Duodenal mucosa (tissue), 2 donors: ENCODE measurements around the gene PRKG1.

ENCODE experiments used
- H3K27ac ChIP-seq: one replicate; pipeline ENCODE4 v1.7.0; 2013; ENCODE audit warnings: low read depth, low read length
- H3K27me3 ChIP-seq, 2 donors: one replicate each; pipeline ENCODE4 v1.7.0; 2013; ENCODE audit warnings: low read length in 2 of 2, control low read depth in 1 of 2; ENCODE audit not compliant: insufficient read depth in 2 of 2, control insufficient read depth in 1 of 2
- H3K36me3 ChIP-seq, 2 donors: one replicate each; pipeline ENCODE4 v1.7.0; 2013; ENCODE audit warnings: low read length in 2 of 2, control low read depth in 1 of 2; ENCODE audit not compliant: insufficient read depth in 2 of 2, control insufficient read depth in 1 of 2
- H3K4me1 ChIP-seq, 2 donors: one replicate each; pipeline ENCODE4 v1.7.0; 2013; ENCODE audit warnings: low read length in 2 of 2, control low read depth in 1 of 2; ENCODE audit not compliant: insufficient read depth in 2 of 2, control insufficient read depth in 1 of 2
- H3K4me3 ChIP-seq, 2 donors: one replicate each; pipeline ENCODE4 v1.7.0; 2013; ENCODE audit warnings: low read length in 2 of 2, low read depth in 1 of 2
- H3K9ac ChIP-seq, 2 donors: one replicate each; pipeline ENCODE4 v1.7.0; 2013; ENCODE audit warnings: low read length in 2 of 2, low read depth in 1 of 2
- H3K9me3 ChIP-seq, 2 donors: one replicate each; pipeline ENCODE4 v1.7.0; 2013; ENCODE audit warnings: low read length in 2 of 2, control low read depth in 1 of 2; ENCODE audit not compliant: control insufficient read depth in 1 of 2

Gene PRKG1

GRCh38 chr10:51462076-51462779, 387.9 kb downstream of the PRKG1 start:
- H3K4me1 ChIP-seq, result peaks cover 0 to 13% of the 10 kb centered on the region in 2 donors
- H3K9me3 ChIP-seq, result no peaks in the 10 kb centered on the region
- H3K4me3 ChIP-seq, result no peak overlapping the region
- no peaks in the 10 kb centered on the region for H3K36me3 ChIP-seq
- H3K9ac ChIP-seq, result no peak overlapping the region
- H3K27ac ChIP-seq, result no peak overlapping the region
- no peaks in the 10 kb centered on the region for H3K27me3 ChIP-seq

GRCh38 chr10:51468424-51468823, 394.1 kb downstream of the PRKG1 start:
- H3K4me3 ChIP-seq, result no peak overlapping the region
- no peaks in the 10 kb centered on the region for H3K27me3 ChIP-seq
- no peaks in the 10 kb centered on the region for H3K4me1 ChIP-seq
- no peaks in the 10 kb centered on the region for H3K36me3 ChIP-seq
- no peak overlapping the region for H3K9ac ChIP-seq
- H3K9me3 ChIP-seq, result no peaks in the 10 kb centered on the region
- H3K27ac ChIP-seq, result no peak overlapping the region

GRCh38 chr10:51469686-51470085, 395.4 kb downstream of the PRKG1 start:
- Histone ChIP-seq H3K27ac (no peak overlapping the region), H3K36me3 (no peaks in the 10 kb centered on the region), H3K4me3 (no peak overlapping the region), H3K27me3 (no peaks in the 10 kb centered on the region), H3K9me3 (no peaks in the 10 kb centered on the region), H3K9ac (no peak overlapping the region), H3K4me1 (no peaks in the 10 kb centered on the region)

DNA sequence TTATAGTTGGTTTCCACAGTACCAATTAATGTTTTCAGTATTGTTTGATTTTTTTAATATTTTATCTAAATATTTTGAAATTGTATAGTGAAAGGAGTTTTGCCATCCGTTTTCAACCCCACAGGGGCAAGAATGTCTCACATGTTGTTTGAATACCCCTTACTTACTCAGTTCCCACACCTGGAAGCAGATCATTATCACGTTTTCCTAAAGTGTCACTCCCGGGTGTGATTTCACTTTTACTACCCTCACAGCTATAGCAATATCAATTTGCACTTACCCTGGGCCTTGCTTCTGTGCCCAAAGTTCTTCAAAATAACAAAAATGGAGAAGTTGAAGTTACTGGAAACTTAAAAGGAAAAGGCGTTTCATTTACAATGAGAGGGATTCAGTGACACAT, 397.0 kb downstream of the PRKG1 start:
- Histone ChIP-seq H3K27me3 (no peaks in the 10 kb centered on the region), H3K4me3 (no peak overlapping the region), H3K36me3 (no peaks in the 10 kb centered on the region), H3K4me1 (no peaks in the 10 kb centered on the region), H3K27ac (no peak overlapping the region), H3K9me3 (no peaks in the 10 kb centered on the region), H3K9ac (no peak overlapping the region)

DNA sequence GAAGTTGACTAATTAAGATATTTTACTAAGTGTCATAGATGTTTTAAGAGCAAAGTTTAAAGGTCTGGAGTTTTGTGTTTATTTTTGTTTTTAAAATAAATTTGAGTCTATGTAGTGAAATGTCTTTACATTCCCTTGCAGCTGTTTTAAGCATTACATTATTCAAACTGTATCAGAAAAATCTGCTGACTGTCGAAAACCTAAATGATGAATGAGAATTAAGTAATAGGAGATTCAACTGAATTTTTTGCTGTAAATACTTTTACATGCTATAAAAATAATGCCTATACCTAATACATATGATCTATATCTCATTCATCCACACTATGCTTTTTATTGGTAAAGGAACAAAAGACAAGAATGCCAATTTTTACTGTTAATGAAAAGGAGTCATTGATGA, 397.9 kb downstream of the PRKG1 start:
- Histone ChIP-seq H3K27me3 (no peaks in the 10 kb centered on the region), H3K4me3 (no peak overlapping the region), H3K9ac (no peak overlapping the region), H3K36me3 (no peaks in the 10 kb centered on the region), H3K9me3 (no peaks in the 10 kb centered on the region), H3K4me1 (no peaks in the 10 kb centered on the region), H3K27ac (no peak overlapping the region)

DNA sequence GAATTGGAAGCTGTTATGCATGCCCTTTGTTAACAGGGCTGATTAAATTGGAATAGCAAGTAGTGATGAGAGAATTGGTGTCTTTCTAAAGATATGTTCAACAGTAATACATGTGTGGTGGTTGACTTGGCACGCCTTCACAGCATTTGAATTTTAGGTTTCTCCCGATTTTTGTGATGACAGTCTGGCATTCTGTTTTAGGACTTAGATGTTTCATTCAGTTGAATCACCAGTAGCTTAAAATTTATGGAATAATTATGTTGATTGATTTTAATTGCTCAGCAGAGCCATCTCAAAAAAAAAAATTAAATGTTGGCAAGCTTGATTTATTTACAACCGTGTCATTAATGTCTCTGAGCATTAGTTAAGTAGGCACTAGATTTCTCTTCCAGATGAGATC, 405.4 kb downstream of the PRKG1 start:
- H3K4me3 ChIP-seq, result no peak overlapping the region
- H3K9me3 ChIP-seq, result no peaks in the 10 kb centered on the region
- H3K4me1 ChIP-seq, result no peaks in the 10 kb centered on the region
- H3K9ac ChIP-seq, result no peak overlapping the region
- H3K27me3 ChIP-seq, result no peaks in the 10 kb centered on the region
- H3K27ac ChIP-seq, result no peak overlapping the region
- H3K36me3 ChIP-seq, result no peaks in the 10 kb centered on the region

DNA sequence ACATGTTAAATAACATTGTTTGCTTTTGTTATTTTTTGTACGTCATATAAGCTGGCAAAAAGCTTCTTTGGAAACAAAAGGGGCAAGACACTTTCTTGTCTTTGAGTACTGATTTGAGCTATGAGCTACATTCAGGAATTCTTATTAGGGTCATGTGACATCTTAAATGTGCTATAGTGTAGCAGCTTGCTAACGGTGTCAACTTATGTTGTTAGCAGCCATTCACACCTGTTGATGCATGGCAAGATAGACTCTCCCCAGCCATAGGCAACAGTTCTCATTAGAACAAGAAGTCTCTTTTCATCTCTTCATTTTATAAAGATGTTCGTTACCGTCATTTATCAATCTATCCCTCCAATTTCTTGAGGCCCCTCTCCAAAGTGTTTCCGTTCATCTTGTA, 411.4 kb downstream of the PRKG1 start:
- H3K9ac ChIP-seq, result no peak overlapping the region
- no peak overlapping the region for H3K27ac ChIP-seq
- H3K4me1 ChIP-seq, result no peaks in the 10 kb centered on the region
- no peak overlapping the region for H3K4me3 ChIP-seq
- no peaks in the 10 kb centered on the region for H3K9me3 ChIP-seq
- no peaks in the 10 kb centered on the region for H3K27me3 ChIP-seq
- H3K36me3 ChIP-seq, result no peaks in the 10 kb centered on the region

GRCh38 chr10:51487576-51487975, 413.3 kb downstream of the PRKG1 start:
- no peaks in the 10 kb centered on the region for H3K27me3 ChIP-seq
- no peaks in the 10 kb centered on the region for H3K9me3 ChIP-seq

DNA sequence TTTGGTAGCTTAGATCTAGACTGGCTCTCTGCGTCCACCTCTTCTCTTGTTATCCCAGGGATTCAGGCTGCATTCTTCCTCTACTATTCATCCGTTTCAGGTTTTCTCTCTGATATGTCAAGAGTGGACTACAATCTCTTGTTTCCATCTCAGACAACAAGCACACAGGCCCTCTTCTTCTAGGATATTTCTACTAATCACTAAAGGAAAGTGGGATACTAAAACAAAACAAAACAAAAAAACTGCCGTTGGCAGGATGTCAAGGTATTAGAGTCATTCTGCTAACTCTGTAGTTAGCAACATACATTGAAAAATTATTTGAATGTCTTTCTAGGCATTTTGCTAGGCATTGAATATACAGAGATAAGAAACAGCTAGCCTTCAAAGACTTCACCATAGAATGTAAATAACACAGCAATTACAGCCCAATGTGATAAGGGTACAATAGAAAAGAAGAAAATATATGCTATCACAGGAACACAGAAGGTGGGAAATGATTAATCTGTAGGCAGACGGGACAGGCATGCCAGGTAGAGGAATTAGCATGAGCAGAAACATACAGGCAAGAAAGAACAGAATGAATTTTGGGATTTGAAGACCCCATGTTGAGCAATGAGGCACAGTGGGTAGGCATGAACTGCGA, 414.6 kb downstream of the PRKG1 start:
- Histone ChIP-seq H3K9me3 (no peaks in the 10 kb centered on the region), H3K36me3 (no peaks in the 10 kb centered on the region), H3K27ac (no peak overlapping the region), H3K27me3 (no peaks in the 10 kb centered on the region), H3K4me1 (no peaks in the 10 kb centered on the region), H3K4me3 (no peak overlapping the region), H3K9ac (no peak overlapping the region)

More at GRCh38 chr10:51487576-51487975, 413.3 kb downstream of the PRKG1 start:
- no peaks in the 10 kb centered on the region for H3K4me1 ChIP-seq
- H3K36me3 ChIP-seq, result no peaks in the 10 kb centered on the region
- H3K9ac ChIP-seq, result no peak overlapping the region
- H3K27ac ChIP-seq, result no peak overlapping the region
- H3K4me3 ChIP-seq, result no peak overlapping the region

DNA sequence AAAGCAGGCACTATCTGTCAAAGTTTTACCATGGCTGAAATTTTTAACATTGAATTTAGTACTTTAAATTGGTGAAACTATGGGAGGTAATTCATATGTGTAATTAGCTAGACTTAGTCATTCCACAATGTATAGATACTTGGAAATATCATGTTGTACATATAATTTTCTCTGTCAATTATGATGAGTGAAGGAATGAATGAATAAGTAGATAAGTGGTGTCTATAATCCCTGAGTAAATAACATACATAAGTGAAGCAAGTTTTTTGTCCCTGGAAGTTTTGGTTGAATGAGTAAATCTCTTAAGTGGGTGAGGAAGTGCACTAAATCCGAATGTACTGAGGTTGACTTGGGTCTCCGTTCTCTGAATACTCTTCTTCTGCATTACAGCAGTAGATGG, 424.1 kb downstream of the PRKG1 start:
- Histone ChIP-seq H3K9me3 (no peaks in the 10 kb centered on the region), H3K4me3 (no peak overlapping the region), H3K27ac (peak overlapping the region; percentile 0), H3K27me3 (no peaks in the 10 kb centered on the region), H3K9ac (no peak overlapping the region), H3K4me1 (no peaks in the 10 kb centered on the region), H3K36me3 (no peaks in the 10 kb centered on the region)
